Endothelial cell of coronary artery (primary cell): ENCODE data around the gene JAKMIP1. TPM values are rescaled to one million over a fixed set of nuclear protein-coding genes. Genes with fewer than 3 reads are reported as not detected.

Experiments
- total RNA-seq: library from RNA; depleted of rRNA; stranded (reverse); fragments of >200 nt; gene quantifications from 2 replicates; pipeline ENCODE4 v1.2.3, GENCODE V29; 2014

Gene JAKMIP1
- total RNA-seq, result not detected in 2 replicates

GRCh38 chr4:6200011-6200921 is at the start of gene JAKMIP1:
Gene JAKMIP1 (minus strand): TSS chr4:6200549. CDS start chr4:6112850, 87,699 bp downstream.

GRCh38 chr4:6018331-6018730 is 182.0 kb downstream of the JAKMIP1 start, which contains the start of gene C4orf50:
Gene C4orf50 (minus strand): TSS chr4:6018431.

Other genes with a start within 250 kb of the JAKMIP1 start
- not detected in 2 replicates for gene C4orf50, start 182.1 kb downstream of the JAKMIP1 start, total RNA-seq
- gene WFS1, start 69.3 kb upstream of the JAKMIP1 start, total RNA-seq, result 18.7 and 22.6 TPM in 2 replicates